Measurements from ENCODE around the gene USP34.

Gene USP34

GRCh38 chr2:61326423-61326822 is 144.5 kb downstream of the USP34 start:
- no peak for TF ChIP-seq CTCF (IDR thresholded peaks at IDR 0.05; ENCODE audit: low read length, missing control alignments)
- no peak for DNase-seq (ENCODE audit: low read depth)
- no peak overlapping the region for H3K4me3 ChIP-seq (replicated peaks; ENCODE audit: low read depth, low read length)

GRCh38 chr2:61320181-61320580 is 150.7 kb downstream of the USP34 start:
- DNase-seq (ENCODE audit: low read depth) = no peak
- no peak overlapping the region for H3K4me3 ChIP-seq (replicated peaks; ENCODE audit: low read depth, low read length)
- TF ChIP-seq CTCF (IDR thresholded peaks at IDR 0.05; ENCODE audit: low read length, missing control alignments) = no peak

- H3K4me3 ChIP-seq (replicated peaks; ENCODE audit: low read depth, low read length) = no peak overlapping the region
- TF ChIP-seq CTCF (IDR thresholded peaks at IDR 0.05; ENCODE audit: low read length, missing control alignments) = no peak
- no peak for DNase-seq (ENCODE audit: low read depth)
Measured at GRCh38 chr2:61318553-61318952, 152.3 kb downstream of the USP34 start.

- no peak for TF ChIP-seq CTCF (IDR thresholded peaks at IDR 0.05; ENCODE audit: low read length, missing control alignments)
- no peak for DNase-seq (ENCODE audit: low read depth)
- no peak overlapping the region for H3K4me3 ChIP-seq (replicated peaks; ENCODE audit: low read depth, low read length)
Measured at GRCh38 chr2:61295981-61296380, 174.9 kb downstream of the USP34 start.

- TF ChIP-seq CTCF (IDR thresholded peaks at IDR 0.05; ENCODE audit: low read length, missing control alignments) = no peak
- H3K4me3 ChIP-seq (replicated peaks; ENCODE audit: low read depth, low read length) = no peak overlapping the region
- no peak for DNase-seq (ENCODE audit: low read depth)
Measured at GRCh38 chr2:61291851-61292575, 178.9 kb downstream of the USP34 start.

- no peak overlapping the region for H3K4me3 ChIP-seq (replicated peaks; ENCODE audit: low read depth, low read length)
- peak; percentile 47 for DNase-seq (ENCODE audit: low read depth)
- no peak for TF ChIP-seq CTCF (IDR thresholded peaks at IDR 0.05; ENCODE audit: low read length, missing control alignments)
Measured at GRCh38 chr2:61288070-61288841, 182.6 kb downstream of the USP34 start.

All from fibroblast of pulmonary artery (primary cell).